GM12872 (cell line): ENCODE data around the gene TRIO.

ENCODE experiments used
- CTCF ChIP-seq: IDR thresholded peaks from 3 replicates; pipeline ENCODE4 v1.5.1; 2011; ENCODE audit warnings: low read depth, mild to moderate bottlenecking, low read length, moderate library complexity; ENCODE audit not compliant: insufficient read depth

Gene TRIO

GRCh38 chr5:14299666-14300065, 156.5 kb downstream of the TRIO start:
- TF ChIP-seq CTCF = no peak

- TF ChIP-seq CTCF = no peak
Measured at GRCh38 chr5:14301186-14301585, 158.0 kb downstream of the TRIO start.

GRCh38 chr5:14302330-14302729, 159.2 kb downstream of the TRIO start:
- TF ChIP-seq CTCF = no peak

- no peak for TF ChIP-seq CTCF
Measured at GRCh38 chr5:14305045-14305444, 161.9 kb downstream of the TRIO start.

DNA sequence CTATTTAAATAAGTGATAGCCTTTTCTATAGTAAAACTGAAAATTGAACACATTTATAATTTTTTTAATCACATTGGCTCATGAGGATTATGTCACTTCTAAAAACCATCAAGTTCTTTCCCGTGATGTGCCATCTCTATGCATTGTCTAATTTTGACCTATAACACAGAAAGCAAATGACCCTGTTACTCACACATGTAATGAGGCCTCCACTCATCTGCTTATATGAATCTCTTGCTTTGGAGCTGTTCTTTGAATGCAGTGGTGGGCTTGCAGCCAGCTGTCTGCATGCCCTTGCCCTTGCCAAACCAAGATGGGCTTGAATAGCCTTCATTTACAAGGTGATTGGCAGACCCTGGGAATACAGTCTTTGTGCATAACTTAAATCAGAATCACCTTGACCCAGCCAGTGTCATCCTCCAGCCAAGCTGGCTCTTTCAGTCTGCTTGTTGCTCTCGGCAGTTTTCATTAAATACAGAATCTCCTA, 163.2 kb downstream of the TRIO start:
- no peak for TF ChIP-seq CTCF

DNA sequence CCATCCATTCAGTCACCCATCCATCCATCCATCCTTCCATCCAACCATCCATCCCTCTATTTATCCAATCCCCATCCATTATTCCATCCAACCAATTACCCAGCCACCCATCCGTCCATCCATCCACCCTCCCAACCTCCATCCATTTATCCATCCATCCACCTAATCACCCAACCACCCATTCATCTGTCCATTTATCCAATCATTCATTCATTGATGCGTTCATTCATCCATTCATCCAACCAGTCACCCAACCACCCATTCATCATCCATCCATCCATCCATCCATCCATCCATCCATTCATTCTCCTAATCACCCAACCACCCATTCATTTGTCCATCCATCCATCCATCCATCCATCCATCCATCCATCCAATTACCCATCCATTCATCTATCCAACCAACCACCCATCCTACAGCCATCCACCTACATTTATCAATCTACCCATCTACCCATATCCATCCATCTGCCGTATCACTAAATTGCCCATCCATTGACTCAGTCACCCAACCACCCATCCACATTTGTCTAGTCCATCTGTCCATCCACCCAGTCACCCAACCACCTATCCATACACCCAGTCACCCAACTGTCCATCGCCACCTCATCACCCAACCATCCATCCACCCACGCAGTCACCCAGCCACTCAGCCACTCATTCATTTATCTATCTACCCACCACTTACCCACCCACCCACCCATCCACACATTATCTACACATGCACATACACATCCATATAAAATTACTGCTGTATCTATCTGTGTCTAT, 165.4 kb downstream of the TRIO start:
- no peak for TF ChIP-seq CTCF

GRCh38 chr5:14309199-14309598, 166.1 kb downstream of the TRIO start:
- TF ChIP-seq CTCF = no peak
